MCF 10A (cell line): ENCODE results near the gene KSR1. TPM values are rescaled to one million over a fixed set of nuclear protein-coding genes. Genes with fewer than 3 reads are reported as not detected.

ENCODE experiments used
- BruUV-seq: library from RNA; stranded (reverse); fragments of 400-500 nt; replicated peaks from 2 replicates; lab custom pipeline; 2021; lab: Mats Ljungman, UMichigan
- CTCF ChIA-PET: fragments of 300-600 bp; sonication (Branson Sonifier 250); formaldehyde crosslinking; extraction: SDS; loops from one replicate; lab custom pipeline; 2021; ENCODE audit warnings: antibody characterized with exemption, inconsistent platforms; lab: Yijun Ruan, JAX
- POLR2A ChIA-PET: fragments of 300-600, 350-650 bp; sonication (Branson Sonifier 250); formaldehyde crosslinking; extraction: SDS; loops from one replicate; lab custom pipeline; 2020; ENCODE audit warnings: antibody characterized with exemption, inconsistent platforms; lab: Yijun Ruan, JAX
- DNase-seq: peaks from one replicate; pipeline ENCODE4 v3.0.0-alpha.2; 2018; ENCODE audit not compliant: unreplicated experiment
- H3K27ac Mint-ChIP-seq: one replicate; pipeline ENCODE4 v1.8.0; 2022; ENCODE audit warnings: mild to moderate bottlenecking, low read depth, mixed read lengths; ENCODE audit not compliant: unreplicated experiment
- H3K27me3 Mint-ChIP-seq: one replicate; pipeline ENCODE4 v1.8.0; 2022; ENCODE audit warnings: mixed read lengths; ENCODE audit not compliant: insufficient read depth, unreplicated experiment
- H3K36me3 Mint-ChIP-seq: one replicate; pipeline ENCODE4 v1.8.0; 2022; ENCODE audit warnings: mild to moderate bottlenecking, moderate library complexity, mixed read lengths; ENCODE audit not compliant: insufficient read depth, unreplicated experiment
- H3K4me1 Mint-ChIP-seq: one replicate; pipeline ENCODE4 v1.8.0; 2022; ENCODE audit warnings: mixed read lengths; ENCODE audit not compliant: insufficient read depth, unreplicated experiment
- H3K4me3 Mint-ChIP-seq: one replicate; pipeline ENCODE4 v1.8.0; 2022; ENCODE audit warnings: mild to moderate bottlenecking, moderate library complexity, mixed read lengths; ENCODE audit not compliant: unreplicated experiment
- H3K9me3 Mint-ChIP-seq: one replicate; pipeline ENCODE4 v1.8.0; 2022; ENCODE audit warnings: mixed read lengths; ENCODE audit not compliant: unreplicated experiment
- CTCF ChIP-seq: fragments of 200-600 bp; IDR thresholded peaks from one replicate; pipeline ENCODE4 v1.8.0; 2022; ENCODE audit warnings: antibody characterized with exemption, mild to moderate bottlenecking; ENCODE audit not compliant: unreplicated experiment
- intact Hi-C: fragments of 100-400 bp; cut with micrococcal nuclease; formaldehyde crosslinking; loops from 2 replicates; pipeline ENCODE4 v1.14.1; 2022
- total RNA-seq: library from RNA; stranded (reverse); gene quantifications from 2 replicates; pipeline ENCODE4 v1.2.3, GENCODE V29; 2022

Gene KSR1
- total RNA-seq, 1 experiment from 2014 or later: 7.2 TPM

- Mint-ChIP-seq H3K27me3 (no peaks in the 10 kb centered on the region), H3K36me3 (peaks cover 7% of the 10 kb centered on the region), H3K4me3 (no peak overlapping the region), H3K9me3 (no peaks in the 10 kb centered on the region), H3K27ac (no peak overlapping the region), H3K4me1 (peaks cover 36% of the 10 kb centered on the region)
- TF ChIP-seq CTCF: no peak
- POLR2A ChIA-PET: no interaction called here
- intact Hi-C loops: no loop called here
- no TSS peak for BruUV-seq
- no peak for DNase-seq
- CTCF ChIA-PET: interaction anchor here (1.6 to 2.9 kb wide), 3 partner anchors 23 to 221 kb away, joined by 3 to 17 read pairs (median 4); no protein-coding TSS in a partner anchor
These were observed 119.6 kb downstream of the KSR1 start for GRCh38 chr17:27575912-27576252.

GRCh38 chr17:27576477-27577083 lies 120.3 kb downstream of the KSR1 start:
- Mint-ChIP-seq H3K9me3 (no peaks in the 10 kb centered on the region), H3K4me1 (peaks cover 43% of the 10 kb centered on the region), H3K27ac (no peak overlapping the region), H3K27me3 (no peaks in the 10 kb centered on the region), H3K36me3 (peaks cover 7% of the 10 kb centered on the region), H3K4me3 (no peak overlapping the region)
- intact Hi-C loops: no loop called here
- DNase-seq: no peak
- no peak for TF ChIP-seq CTCF
- ChIA-PET POLR2A (no interaction called here), CTCF (interaction anchor here (0.5 to 2.9 kb wide), 4 partner anchors 23 to 222 kb away, joined by 3 to 17 read pairs (median 4); no protein-coding TSS in a partner anchor)
- BruUV-seq: no TSS peak

GRCh38 chr17:27577121-27577761 lies 121.0 kb downstream of the KSR1 start:
- BruUV-seq: no TSS peak
- H3K4me3 Mint-ChIP-seq: no peak overlapping the region
- CTCF ChIA-PET: interaction anchor here (0.5 to 2.9 kb wide), 8 partner anchors 9 to 340 kb away, joined by 3 to 17 read pairs (median 4); no protein-coding TSS in a partner anchor
- POLR2A ChIA-PET: no interaction called here
- DNase-seq: peak; percentile 49
- no peaks in the 10 kb centered on the region for H3K27me3 Mint-ChIP-seq
- no peak for TF ChIP-seq CTCF
- no peak overlapping the region for H3K27ac Mint-ChIP-seq
- no peaks in the 10 kb centered on the region for H3K9me3 Mint-ChIP-seq
- H3K36me3 Mint-ChIP-seq: peaks cover 7% of the 10 kb centered on the region
- intact Hi-C loops: no loop called here
- peaks cover 44% of the 10 kb centered on the region for H3K4me1 Mint-ChIP-seq

GRCh38 chr17:27577884-27578717 lies 121.9 kb downstream of the KSR1 start:
- no peak for DNase-seq
- ChIA-PET POLR2A (no interaction called here), CTCF (interaction anchor here (0.6 to 2.9 kb wide), 6 partner anchors 8 to 224 kb away, joined by 3 to 17 read pairs (median 6); no protein-coding TSS in a partner anchor)
- Mint-ChIP-seq H3K36me3 (peaks cover 7% of the 10 kb centered on the region), H3K9me3 (no peaks in the 10 kb centered on the region), H3K27ac (no peak overlapping the region), H3K4me3 (no peak overlapping the region), H3K4me1 (peaks cover 44% of the 10 kb centered on the region), H3K27me3 (no peaks in the 10 kb centered on the region)
- intact Hi-C loops: no loop called here
- TF ChIP-seq CTCF: no peak
- BruUV-seq: no TSS peak
